ENCODE measurements around the gene ATP6AP1. TPM values are rescaled to one million over a fixed set of nuclear protein-coding genes. Genes with fewer than 3 reads are reported as not detected.
A peak's percentile ranks its signal among the peaks of the same experiment; 100 is the strongest.

Gene ATP6AP1
- total RNA-seq, 1 experiment from 2014 or later = 119 TPM

DNA sequence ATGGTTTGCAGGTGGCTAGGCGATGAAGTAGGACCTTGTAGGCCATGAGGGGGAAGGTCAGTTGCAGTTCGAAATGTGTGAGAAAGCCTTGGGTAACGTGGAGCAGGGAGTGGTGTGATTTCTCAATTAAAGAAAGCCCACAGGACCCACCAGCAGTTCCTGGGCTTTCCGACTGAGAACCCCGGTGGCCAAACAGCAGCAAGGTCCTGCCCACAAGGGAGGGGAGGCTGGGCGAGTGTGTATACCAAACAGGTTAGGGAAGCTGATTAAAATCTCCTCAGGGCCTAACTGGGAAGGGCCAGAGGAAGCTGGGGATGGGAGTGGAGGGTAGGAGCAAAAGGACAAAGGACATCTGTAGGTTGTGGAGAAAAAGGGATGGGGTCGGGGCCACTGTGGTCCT is 2.4 kb downstream of the ATP6AP1 start:
- Histone ChIP-seq H3K4me3 (no peak overlapping the region), H3F3A (ENCODE audit: insufficient read depth, low read depth) (no peaks in the 10 kb centered on the region; the same call in 1 of the 2 replicates), H4K20me1 (ENCODE audit: insufficient read depth) (no peaks in the 10 kb centered on the region), H3K4me2 (peak overlapping the region; percentile 2; the same call in 1 of the 2 replicates), H3K36me3 (ENCODE audit: low read depth) (no peaks in the 10 kb centered on the region), H3K79me2 (ENCODE audit: low read depth) (peaks cover 19% of the 10 kb centered on the region), H3K27me3 (ENCODE audit: insufficient read depth, low read depth) (no peaks in the 10 kb centered on the region), H3K4me1 (replicated peaks; ENCODE audit: insufficient read depth) (peaks cover 6% of the 10 kb centered on the region), H3K9me2 (ENCODE audit: insufficient read depth) (no peaks in the 10 kb centered on the region), H3K9me3 (ENCODE audit: insufficient read depth, low read depth) (no peaks in the 10 kb centered on the region), H2AFZ (no peak overlapping the region), H3K27ac (no peak overlapping the region)
- BruUV-seq (replicated peaks) = no TSS peak
- DNase-seq = peak in 1 of 2 experiments; percentile 27
- intact Hi-C loops (cut with micrococcal nuclease; ENCODE audit: unreplicated experiment) = no loop called here
- ChIA-PET POLR2A (ENCODE audit: unreplicated experiment) (interaction anchor here (0.6 kb wide), 1 partner anchor 293 kb away, joined by 3 read pairs; no protein-coding TSS in a partner anchor), CTCF (no interaction called here)
- TF ChIP-seq, protein P1, sequence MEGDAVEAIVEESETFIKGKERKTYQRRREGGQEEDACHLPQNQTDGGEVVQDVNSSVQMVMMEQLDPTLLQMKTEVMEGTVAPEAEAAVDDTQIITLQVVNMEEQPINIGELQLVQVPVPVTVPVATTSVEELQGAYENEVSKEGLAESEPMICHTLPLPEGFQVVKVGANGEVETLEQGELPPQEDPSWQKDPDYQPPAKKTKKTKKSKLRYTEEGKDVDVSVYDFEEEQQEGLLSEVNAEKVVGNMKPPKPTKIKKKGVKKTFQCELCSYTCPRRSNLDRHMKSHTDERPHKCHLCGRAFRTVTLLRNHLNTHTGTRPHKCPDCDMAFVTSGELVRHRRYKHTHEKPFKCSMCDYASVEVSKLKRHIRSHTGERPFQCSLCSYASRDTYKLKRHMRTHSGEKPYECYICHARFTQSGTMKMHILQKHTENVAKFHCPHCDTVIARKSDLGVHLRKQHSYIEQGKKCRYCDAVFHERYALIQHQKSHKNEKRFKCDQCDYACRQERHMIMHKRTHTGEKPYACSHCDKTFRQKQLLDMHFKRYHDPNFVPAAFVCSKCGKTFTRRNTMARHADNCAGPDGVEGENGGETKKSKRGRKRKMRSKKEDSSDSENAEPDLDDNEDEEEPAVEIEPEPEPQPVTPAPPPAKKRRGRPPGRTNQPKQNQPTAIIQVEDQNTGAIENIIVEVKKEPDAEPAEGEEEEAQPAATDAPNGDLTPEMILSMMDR (conservative IDR thresholded peaks at IDR 0.05) = no peak

DNA sequence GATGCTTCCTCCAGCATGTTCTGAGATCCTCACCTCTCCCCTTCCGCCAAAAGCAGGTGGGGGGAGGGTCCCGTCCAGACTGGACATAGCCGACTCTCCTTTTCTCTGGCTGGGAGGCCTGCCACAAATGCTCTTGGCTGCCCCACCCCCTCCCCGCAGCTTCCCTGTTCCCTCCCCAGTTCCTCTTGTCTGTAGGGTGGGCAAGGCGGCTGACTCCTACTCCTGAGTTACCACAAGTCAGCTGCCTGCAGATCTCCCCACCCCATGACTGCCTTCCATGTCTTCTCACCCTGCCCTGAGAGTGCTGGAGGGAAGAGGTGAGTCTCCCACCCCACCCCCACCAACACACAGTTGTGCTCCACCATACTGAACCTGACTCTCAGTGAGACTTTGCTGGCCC is 2.9 kb downstream of the ATP6AP1 start:
- H3K79me2 ChIP-seq (ENCODE audit: low read depth) = peaks cover 19% of the 10 kb centered on the region
- intact Hi-C loops (cut with micrococcal nuclease; ENCODE audit: unreplicated experiment) = no loop called here
- ChIA-PET CTCF (no interaction called here), POLR2A (ENCODE audit: unreplicated experiment) (interaction anchor here (0.6 kb wide), 1 partner anchor 294 kb away, joined by 3 read pairs; no protein-coding TSS in a partner anchor)
- H3K4me3 ChIP-seq = no peak overlapping the region
- H3F3A ChIP-seq (ENCODE audit: insufficient read depth, low read depth) = no peaks in the 10 kb centered on the region; the same call in 1 of the 2 replicates
- TF ChIP-seq, protein P1 (conservative IDR thresholded peaks at IDR 0.05) = no peak
- no peak for TF ChIP-seq EZH2 (IDR thresholded peaks at IDR 0.05; ENCODE audit: low read depth)
- no peaks in the 10 kb centered on the region for H3K36me3 ChIP-seq (ENCODE audit: low read depth)
- peaks cover 6% of the 10 kb centered on the region for H3K4me1 ChIP-seq (replicated peaks; ENCODE audit: insufficient read depth)
- BruUV-seq (replicated peaks) = no TSS peak
- no peak overlapping the region for H2AFZ ChIP-seq
- no peaks in the 10 kb centered on the region for H3K9me3 ChIP-seq (ENCODE audit: insufficient read depth, low read depth)
- H3K4me2 ChIP-seq = no peak overlapping the region
- no peaks in the 10 kb centered on the region for H3K9me2 ChIP-seq (ENCODE audit: insufficient read depth)
- DNase-seq = no peak
- H3K27me3 ChIP-seq (ENCODE audit: insufficient read depth, low read depth) = no peaks in the 10 kb centered on the region
- H3K27ac ChIP-seq = no peak overlapping the region
- H4K20me1 ChIP-seq (ENCODE audit: insufficient read depth) = no peaks in the 10 kb centered on the region

DNA sequence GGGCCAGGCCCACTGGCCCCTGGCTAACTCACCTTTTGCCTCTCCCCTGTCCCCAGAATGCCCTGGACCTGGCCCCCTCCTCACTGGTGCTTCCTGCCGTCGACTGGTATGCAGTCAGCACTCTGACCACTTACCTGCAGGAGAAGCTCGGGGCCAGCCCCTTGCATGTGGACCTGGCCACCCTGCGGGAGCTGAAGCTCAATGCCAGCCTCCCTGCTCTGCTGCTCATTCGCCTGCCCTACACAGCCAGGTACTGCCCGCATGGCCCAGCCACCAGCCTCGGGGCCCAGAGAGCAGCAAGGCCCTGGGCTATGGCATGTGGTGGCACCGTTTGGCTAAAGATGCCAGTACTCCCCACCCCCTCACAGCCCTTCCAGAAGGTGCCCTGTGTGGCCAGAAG is 3.7 kb downstream of the ATP6AP1 start:
- POLR2A ChIA-PET (ENCODE audit: unreplicated experiment) = no interaction called here
- Histone ChIP-seq H2AFZ (no peak overlapping the region), H3K9me2 (ENCODE audit: insufficient read depth) (no peaks in the 10 kb centered on the region), H3K27me3 (ENCODE audit: insufficient read depth, low read depth) (no peaks in the 10 kb centered on the region), H3K4me2 (no peak overlapping the region), H4K20me1 (ENCODE audit: insufficient read depth) (no peaks in the 10 kb centered on the region), H3K4me3 (no peak overlapping the region), H3K9me3 (ENCODE audit: insufficient read depth, low read depth) (no peaks in the 10 kb centered on the region), H3K4me1 (replicated peaks; ENCODE audit: insufficient read depth) (peaks cover 6% of the 10 kb centered on the region), H3K79me2 (ENCODE audit: low read depth) (peaks cover 19% of the 10 kb centered on the region), H3K36me3 (ENCODE audit: low read depth) (no peaks in the 10 kb centered on the region), H3F3A (ENCODE audit: insufficient read depth, low read depth) (no peaks in the 10 kb centered on the region; the same call in 1 of the 2 replicates), H3K27ac (no peak overlapping the region)
- no TSS peak for BruUV-seq (replicated peaks)
- TF ChIP-seq EZH2 (IDR thresholded peaks at IDR 0.05; ENCODE audit: low read depth) = no peak
- TF ChIP-seq, protein P1 (conservative IDR thresholded peaks at IDR 0.05) = no peak
- intact Hi-C loops (cut with micrococcal nuclease; ENCODE audit: unreplicated experiment) = no loop called here
- CTCF ChIA-PET = no interaction called here
- DNase-seq = no peak
